MM.1S (cell line): Measurements from ENCODE around the gene KCNIP3.

ENCODE experiments used
- EZH2 ChIP-seq: fragments of 300-600 bp; sonication (generic); optimal IDR thresholded peaks from 2 replicates; pipeline ENCODE3; 2017; ENCODE audit warnings: low read depth, mild to moderate bottlenecking, antibody characterized with exemption, low read length, mixed read lengths
- TF ChIP-seq, protein P1 (sequence below): fragments of 300-600 bp; sonication (generic); IDR thresholded peaks from 2 replicates; pipeline ENCODE4 v1.5.1; 2016; ENCODE audit warnings: antibody characterized with exemption, low read length, mixed read lengths

DNA sequence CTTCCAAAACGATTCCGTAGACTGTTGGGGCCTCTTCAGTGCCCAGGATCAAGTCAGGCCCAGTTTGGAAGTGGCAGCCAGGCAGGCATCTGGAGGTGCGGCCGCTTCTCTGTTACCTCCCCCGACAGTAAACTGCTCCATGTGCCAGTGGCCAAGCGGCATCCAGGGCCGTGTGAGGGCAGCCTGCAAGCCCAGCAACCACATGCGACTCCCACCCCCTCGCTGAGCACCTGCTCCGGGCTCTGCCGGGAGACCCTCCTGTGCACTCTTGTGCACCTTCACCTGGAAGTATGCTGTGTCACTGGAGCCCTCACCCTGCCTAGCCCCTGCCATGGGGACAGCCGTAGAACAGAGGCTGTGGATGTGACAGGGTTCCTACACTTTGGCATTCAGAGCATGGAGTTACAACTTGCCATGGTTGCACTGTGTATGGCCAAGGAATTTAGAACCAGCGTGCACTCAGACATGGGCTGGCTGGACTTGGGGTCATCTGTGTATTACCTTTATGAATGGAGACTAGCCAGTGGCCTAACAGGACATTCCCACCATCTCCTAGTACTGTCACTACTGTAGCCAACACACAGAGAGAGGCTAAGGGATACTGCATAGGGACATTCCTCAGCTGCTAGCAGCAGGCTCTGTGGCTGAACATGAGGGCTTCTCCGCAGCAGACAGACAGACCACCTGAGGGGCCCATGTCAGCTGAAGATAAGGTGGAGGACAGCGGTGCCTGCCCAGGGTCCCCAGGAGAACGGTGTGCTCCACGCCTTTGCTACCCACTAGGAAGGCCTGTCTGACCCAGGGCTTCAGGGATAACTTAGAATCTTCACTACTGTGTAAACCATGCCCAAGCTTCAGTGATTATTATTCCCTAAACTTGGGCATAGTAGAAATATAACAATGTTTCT lies 80.3 kb downstream of the KCNIP3 start:
- TF ChIP-seq, protein P1, sequence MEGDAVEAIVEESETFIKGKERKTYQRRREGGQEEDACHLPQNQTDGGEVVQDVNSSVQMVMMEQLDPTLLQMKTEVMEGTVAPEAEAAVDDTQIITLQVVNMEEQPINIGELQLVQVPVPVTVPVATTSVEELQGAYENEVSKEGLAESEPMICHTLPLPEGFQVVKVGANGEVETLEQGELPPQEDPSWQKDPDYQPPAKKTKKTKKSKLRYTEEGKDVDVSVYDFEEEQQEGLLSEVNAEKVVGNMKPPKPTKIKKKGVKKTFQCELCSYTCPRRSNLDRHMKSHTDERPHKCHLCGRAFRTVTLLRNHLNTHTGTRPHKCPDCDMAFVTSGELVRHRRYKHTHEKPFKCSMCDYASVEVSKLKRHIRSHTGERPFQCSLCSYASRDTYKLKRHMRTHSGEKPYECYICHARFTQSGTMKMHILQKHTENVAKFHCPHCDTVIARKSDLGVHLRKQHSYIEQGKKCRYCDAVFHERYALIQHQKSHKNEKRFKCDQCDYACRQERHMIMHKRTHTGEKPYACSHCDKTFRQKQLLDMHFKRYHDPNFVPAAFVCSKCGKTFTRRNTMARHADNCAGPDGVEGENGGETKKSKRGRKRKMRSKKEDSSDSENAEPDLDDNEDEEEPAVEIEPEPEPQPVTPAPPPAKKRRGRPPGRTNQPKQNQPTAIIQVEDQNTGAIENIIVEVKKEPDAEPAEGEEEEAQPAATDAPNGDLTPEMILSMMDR = no peak
- no peak for TF ChIP-seq EZH2
